K562 (cell line): ENCODE measurements around the gene FAAP24. TPM values are rescaled to one million over a fixed set of nuclear protein-coding genes. Genes with fewer than 3 reads are reported as not detected.

Source experiments
- ATF2 ChIP-seq: sonication (generic); formaldehyde crosslinking; IDR thresholded peaks from 2 replicates; pipeline ENCODE4 v1.8.1; 2022; ENCODE audit warnings: missing genetic modification reagents
- FOXA1 ChIP-seq: fragments of 450-650 bp; IDR thresholded peaks from 2 replicates; pipeline ENCODE4 v1.6.1; 2016; ENCODE audit warnings: mild to moderate bottlenecking, borderline replicate concordance
- HDAC1 ChIP-seq, 2 experiments: fragments of 450-650 bp; IDR thresholded peaks; 2 replicates each; pipeline ENCODE4 v1.6.1; 2016 to 2017; ENCODE audit warnings: inconsistent platforms in 1 of 2, mild to moderate bottlenecking in 1 of 2, moderate library complexity in 1 of 2
- MIER1 ChIP-seq: fragments of 450-650 bp; IDR thresholded peaks from 2 replicates; pipeline ENCODE4 v1.6.1; 2016; ENCODE audit warnings: antibody characterized with exemption, mild to moderate bottlenecking, low read depth
- OTX1 ChIP-seq: fragments of 450-650 bp; formaldehyde crosslinking; IDR thresholded peaks from 2 replicates; pipeline ENCODE4 v1.4.0; 2022; ENCODE audit warnings: mild to moderate bottlenecking
- PHTF2 ChIP-seq: fragments of 250-450 bp; sonication (Bioruptor Pico); IDR thresholded peaks from 2 replicates; pipeline ENCODE4 v1.5.0; 2021; ENCODE audit warnings: mild to moderate bottlenecking
- POLR2A ChIP-seq: fragments of 450-650 bp; conservative IDR thresholded peaks from 2 replicates; pipeline ENCODE4 v1.6.1; 2016
- RBM22 ChIP-seq: fragments of 200-400 bp; formaldehyde crosslinking; IDR thresholded peaks from 2 replicates; pipeline ENCODE4 v1.6.1; 2018; ENCODE audit warnings: low read length, low read depth; ENCODE audit not compliant: poor library complexity, severe bottlenecking
- THRAP3 ChIP-seq: fragments of 450-650 bp; IDR thresholded peaks from 2 replicates; pipeline ENCODE4 v1.6.1; 2016; ENCODE audit warnings: mild to moderate bottlenecking, inconsistent platforms, borderline replicate concordance
- TRIM24 ChIP-seq, 2 experiments: fragments of 450-650 bp; IDR thresholded peaks; 2 replicates each; pipeline ENCODE4 v1.6.1; 2016
- ZBTB7A ChIP-seq: IDR thresholded peaks from 2 replicates; pipeline ENCODE4 v1.6.1; 2011; ENCODE audit warnings: low read depth, mild to moderate bottlenecking, low read length, moderate library complexity, borderline replicate concordance; ENCODE audit not compliant: control insufficient read depth
- ZFP30 ChIP-seq: fragments of 250-450 bp; sonication (Bioruptor Pico); IDR thresholded peaks from 2 replicates; pipeline ENCODE4 v1.8.0; 2022; ENCODE audit warnings: moderate library complexity, mild to moderate bottlenecking, inconsistent platforms, borderline replicate concordance
- ZKSCAN8 ChIP-seq: fragments of 200-800 bp; sonication (Bioruptor generic); IDR thresholded peaks from 2 replicates; pipeline ENCODE4 v1.6.1; 2016; ENCODE audit warnings: missing genetic modification characterization, missing compliant biosample characterization
- ZNF140 ChIP-seq: fragments of 250-450 bp; sonication (Bioruptor Pico); IDR thresholded peaks from 2 replicates; pipeline ENCODE4 v1.8.0; 2021; ENCODE audit warnings: moderate library complexity, mild to moderate bottlenecking, inconsistent platforms
- ZNF197 ChIP-seq: fragments of 200-800 bp; sonication (Bioruptor generic); IDR thresholded peaks from 2 replicates; pipeline ENCODE4 v1.6.1; 2016; ENCODE audit warnings: low read depth, missing genetic modification characterization, missing compliant biosample characterization
- ZNF507 ChIP-seq: conservative IDR thresholded peaks from 2 replicates; pipeline ENCODE4 v1.6.1; 2017; ENCODE audit warnings: missing genetic modification characterization, missing compliant biosample characterization
- ZNF780A ChIP-seq: fragments of 250-450 bp; sonication (Bioruptor Pico); IDR thresholded peaks from 2 replicates; pipeline ENCODE4 v1.5.0; 2021; ENCODE audit warnings: mild to moderate bottlenecking
- polyA plus RNA-seq, 8 experiments: library from polyadenylated mRNA; depleted of rRNA in 4 of 8; stranded (reverse) in 5 of 8; unstranded in 3 of 8; fragments of >200 nt; fragmentation: Nextera tagmentation in 2 of 8; fragmentation: Illumina TruSeq in 1 of 8; extraction: Ambion mirVana in 2 of 8; extraction: Trizol in 1 of 8; gene quantifications; 2 replicates each; pipeline versions ENCODE4 v1.2.1 to v1.2.3, GENCODE V29; 2011 to 2014; ENCODE audit warnings: inconsistent platforms in 1 of 8, missing spikeins in 1 of 8
- total RNA-seq, 7 experiments: library from RNA; depleted of rRNA in 6 of 7; stranded (reverse); fragments of >200 nt in 6 of 7; fragmentation: Illumina TruSeq in 2 of 7; extraction: Trizol in 2 of 7; gene quantifications; 2 replicates each; pipeline versions ENCODE4 v1.2.1 to v1.2.3, GENCODE V29; 2011 to 2021; ENCODE audit warnings: low replicate concordance in 1 of 7
- TF ChIP-seq, protein P1 (sequence below): fragments of 250-450 bp; sonication (Bioruptor Pico); IDR thresholded peaks from 2 replicates; pipeline ENCODE4 v1.5.0; 2020; ENCODE audit warnings: mild to moderate bottlenecking, borderline replicate concordance
- TF ChIP-seq, protein P2 (sequence below), 2 experiments: fragments of 450-650 bp; IDR thresholded peaks; 2 replicates each; pipeline ENCODE4 v1.6.1; 2016
- TF ChIP-seq, protein P3 (sequence below): fragments of 250-450 bp; sonication (Bioruptor Pico); IDR thresholded peaks from 2 replicates; pipeline ENCODE4 v1.5.0; 2020; ENCODE audit warnings: mild to moderate bottlenecking
- TF ChIP-seq, protein P4 (sequence below): fragments of 250-450 bp; sonication (Bioruptor Pico); IDR thresholded peaks from 2 replicates; pipeline ENCODE4 v1.4.0; 2020; ENCODE audit warnings: mild to moderate bottlenecking, moderate library complexity

The FAAP24 gene
- total and polyA plus RNA-seq, 9 of the 15 experiments (the other 6 are each of a cell fraction or from before 2014, with no cell fraction given): 4.6 to 21.6 (median 8.2) TPM

DNA sequence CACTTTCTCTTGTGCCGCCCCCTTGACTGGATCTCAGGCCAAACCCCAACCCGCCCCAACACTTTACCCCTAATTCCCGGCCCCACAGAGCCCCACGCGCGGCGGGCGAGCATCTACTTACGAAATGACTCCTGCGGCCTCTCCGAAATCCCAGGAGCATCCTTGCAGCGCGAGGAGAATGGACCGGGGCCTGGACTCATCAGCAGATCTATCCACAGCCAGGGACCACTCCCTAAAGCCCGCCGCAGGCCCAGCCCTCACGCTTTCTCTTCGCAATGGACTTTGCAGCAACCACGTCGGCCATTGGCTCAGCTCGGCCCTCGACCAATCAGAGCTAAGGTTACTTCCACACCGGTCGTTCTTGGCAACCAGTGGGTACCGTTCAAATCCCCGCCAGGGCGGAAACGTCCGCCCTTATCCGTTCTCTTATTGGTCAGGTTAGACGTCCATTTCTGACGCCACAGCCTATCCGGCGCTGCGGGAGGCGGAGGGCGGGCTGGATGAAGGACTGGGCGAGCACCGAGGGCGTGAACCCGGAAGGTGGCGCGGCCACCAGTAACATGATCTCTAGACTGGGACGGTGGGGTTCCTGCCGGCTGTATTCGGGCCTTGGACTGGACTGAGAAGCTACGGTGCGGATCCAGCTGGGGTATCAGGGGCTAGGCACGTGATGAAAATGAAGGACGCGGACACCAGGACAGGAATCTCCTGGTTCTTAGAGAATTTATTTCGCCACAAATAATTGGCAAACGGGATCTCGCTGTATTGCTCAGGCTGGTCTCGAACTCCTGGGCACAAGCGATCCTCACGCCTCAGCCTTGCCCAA is at the start of gene FAAP24, which contains the start of gene CEP89 (continued):
- TF ChIP-seq ATF2: no peak
- no peak; the same call in 1 of the 2 replicates for TF ChIP-seq ZBTB7A
- TF ChIP-seq ZNF140 (CRISPR knock-in tag): no peak
- TF ChIP-seq, protein P1, sequence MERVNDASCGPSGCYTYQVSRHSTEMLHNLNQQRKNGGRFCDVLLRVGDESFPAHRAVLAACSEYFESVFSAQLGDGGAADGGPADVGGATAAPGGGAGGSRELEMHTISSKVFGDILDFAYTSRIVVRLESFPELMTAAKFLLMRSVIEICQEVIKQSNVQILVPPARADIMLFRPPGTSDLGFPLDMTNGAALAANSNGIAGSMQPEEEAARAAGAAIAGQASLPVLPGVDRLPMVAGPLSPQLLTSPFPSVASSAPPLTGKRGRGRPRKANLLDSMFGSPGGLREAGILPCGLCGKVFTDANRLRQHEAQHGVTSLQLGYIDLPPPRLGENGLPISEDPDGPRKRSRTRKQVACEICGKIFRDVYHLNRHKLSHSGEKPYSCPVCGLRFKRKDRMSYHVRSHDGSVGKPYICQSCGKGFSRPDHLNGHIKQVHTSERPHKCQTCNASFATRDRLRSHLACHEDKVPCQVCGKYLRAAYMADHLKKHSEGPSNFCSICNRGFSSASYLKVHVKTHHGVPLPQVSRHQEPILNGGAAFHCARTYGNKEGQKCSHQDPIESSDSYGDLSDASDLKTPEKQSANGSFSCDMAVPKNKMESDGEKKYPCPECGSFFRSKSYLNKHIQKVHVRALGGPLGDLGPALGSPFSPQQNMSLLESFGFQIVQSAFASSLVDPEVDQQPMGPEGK (CRISPR knock-in tag): no peak
- TF ChIP-seq ZFP30 (CRISPR knock-in tag): no peak
- TF ChIP-seq, protein P2, sequence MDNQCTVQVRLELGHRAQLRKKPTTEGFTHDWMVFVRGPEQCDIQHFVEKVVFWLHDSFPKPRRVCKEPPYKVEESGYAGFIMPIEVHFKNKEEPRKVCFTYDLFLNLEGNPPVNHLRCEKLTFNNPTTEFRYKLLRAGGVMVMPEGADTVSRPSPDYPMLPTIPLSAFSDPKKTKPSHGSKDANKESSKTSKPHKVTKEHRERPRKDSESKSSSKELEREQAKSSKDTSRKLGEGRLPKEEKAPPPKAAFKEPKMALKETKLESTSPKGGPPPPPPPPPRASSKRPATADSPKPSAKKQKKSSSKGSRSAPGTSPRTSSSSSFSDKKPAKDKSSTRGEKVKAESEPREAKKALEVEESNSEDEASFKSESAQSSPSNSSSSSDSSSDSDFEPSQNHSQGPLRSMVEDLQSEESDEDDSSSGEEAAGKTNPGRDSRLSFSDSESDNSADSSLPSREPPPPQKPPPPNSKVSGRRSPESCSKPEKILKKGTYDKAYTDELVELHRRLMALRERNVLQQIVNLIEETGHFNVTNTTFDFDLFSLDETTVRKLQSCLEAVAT (IDR thresholded peaks at IDR 0.05): peak in 1 of 2 experiments; percentile 94; a peak in 1 of 4 replicates
- no peak for TF ChIP-seq TRIM24 (IDR thresholded peaks at IDR 0.05)
- no peak for TF ChIP-seq OTX1 (CRISPR knock-in tag)
- TF ChIP-seq ZNF197 (CRISPR knock-in tag): no peak
- no peak for TF ChIP-seq PHTF2 (CRISPR knock-in tag)
- no peak for TF ChIP-seq ZKSCAN8 (CRISPR knock-in tag)
- no peak for TF ChIP-seq FOXA1
- TF ChIP-seq, protein P3, sequence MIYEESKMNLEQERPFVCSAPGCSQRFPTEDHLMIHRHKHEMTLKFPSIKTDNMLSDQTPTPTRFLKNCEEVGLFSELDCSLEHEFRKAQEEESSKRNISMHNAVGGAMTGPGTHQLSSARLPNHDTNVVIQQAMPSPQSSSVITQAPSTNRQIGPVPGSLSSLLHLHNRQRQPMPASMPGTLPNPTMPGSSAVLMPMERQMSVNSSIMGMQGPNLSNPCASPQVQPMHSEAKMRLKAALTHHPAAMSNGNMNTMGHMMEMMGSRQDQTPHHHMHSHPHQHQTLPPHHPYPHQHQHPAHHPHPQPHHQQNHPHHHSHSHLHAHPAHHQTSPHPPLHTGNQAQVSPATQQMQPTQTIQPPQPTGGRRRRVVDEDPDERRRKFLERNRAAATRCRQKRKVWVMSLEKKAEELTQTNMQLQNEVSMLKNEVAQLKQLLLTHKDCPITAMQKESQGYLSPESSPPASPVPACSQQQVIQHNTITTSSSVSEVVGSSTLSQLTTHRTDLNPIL (CRISPR knock-in tag): no peak
- no peak for TF ChIP-seq ZNF507
- TF ChIP-seq ZNF780A (CRISPR knock-in tag): no peak
- peak; percentile 44 for TF ChIP-seq RBM22
- TF ChIP-seq THRAP3: no peak
- TF ChIP-seq, protein P4, sequence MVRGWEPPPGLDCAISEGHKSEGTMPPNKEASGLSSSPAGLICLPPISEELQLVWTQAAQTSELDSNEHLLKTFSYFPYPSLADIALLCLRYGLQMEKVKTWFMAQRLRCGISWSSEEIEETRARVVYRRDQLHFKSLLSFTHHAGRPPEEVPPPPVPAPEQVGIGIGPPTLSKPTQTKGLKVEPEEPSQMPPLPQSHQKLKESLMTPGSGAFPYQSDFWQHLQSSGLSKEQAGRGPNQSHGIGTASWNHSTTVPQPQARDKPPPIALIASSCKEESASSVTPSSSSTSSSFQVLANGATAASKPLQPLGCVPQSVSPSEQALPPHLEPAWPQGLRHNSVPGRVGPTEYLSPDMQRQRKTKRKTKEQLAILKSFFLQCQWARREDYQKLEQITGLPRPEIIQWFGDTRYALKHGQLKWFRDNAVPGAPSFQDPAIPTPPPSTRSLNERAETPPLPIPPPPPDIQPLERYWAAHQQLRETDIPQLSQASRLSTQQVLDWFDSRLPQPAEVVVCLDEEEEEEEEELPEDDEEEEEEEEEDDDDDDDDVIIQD (CRISPR knock-in tag): no peak
- peak; percentile 88 for TF ChIP-seq POLR2A
- no peak for TF ChIP-seq MIER1
- peak; percentile 19 to 96; a peak in 3 of 4 replicates for TF ChIP-seq HDAC1 (IDR thresholded peaks at IDR 0.05)
